Fibroblast of pulmonary artery (primary cell): Measurements from ENCODE around the gene SRBD1.
A peak's percentile ranks its signal among the peaks of the same experiment; 100 is the strongest.

ENCODE experiments used
- DNase-seq: peaks from one replicate; pipeline ENCODE4 v3.0.0-alpha.2; 2010; ENCODE audit warnings: low read depth
- H3K4me3 ChIP-seq: replicated peaks from 2 replicates; pipeline ENCODE4 v1.5.1; 2011; ENCODE audit warnings: low read depth, mild to moderate bottlenecking, control low read depth, low read length, moderate library complexity
- TF ChIP-seq, protein P1 (sequence below): IDR thresholded peaks from 2 replicates; pipeline ENCODE4 v1.5.1; 2011; ENCODE audit warnings: mild to moderate bottlenecking, control low read depth, low read length, inconsistent platforms; ENCODE audit errors: missing control alignments

SRBD1 gene

DNA sequence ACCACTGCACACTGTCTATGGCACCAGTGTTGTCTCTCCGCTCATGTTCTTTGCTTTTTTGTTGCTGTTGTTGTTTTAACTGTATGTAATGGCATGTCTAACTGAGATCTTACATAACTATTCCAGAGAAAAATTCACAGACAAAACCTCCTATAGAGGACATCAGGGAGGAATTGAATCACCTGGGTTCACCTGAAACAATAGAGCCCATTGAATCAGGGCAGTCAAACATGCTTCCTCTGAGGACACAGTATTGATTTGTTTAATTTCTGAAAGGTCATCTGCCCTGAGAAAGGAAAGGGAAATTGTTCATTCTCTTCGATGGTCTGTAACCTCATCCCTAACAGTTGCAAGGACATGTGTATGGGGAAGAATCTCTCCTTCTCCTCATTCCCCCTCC, 237.5 kb downstream of the SRBD1 start:
- DNase-seq = no peak
- TF ChIP-seq, protein P1, sequence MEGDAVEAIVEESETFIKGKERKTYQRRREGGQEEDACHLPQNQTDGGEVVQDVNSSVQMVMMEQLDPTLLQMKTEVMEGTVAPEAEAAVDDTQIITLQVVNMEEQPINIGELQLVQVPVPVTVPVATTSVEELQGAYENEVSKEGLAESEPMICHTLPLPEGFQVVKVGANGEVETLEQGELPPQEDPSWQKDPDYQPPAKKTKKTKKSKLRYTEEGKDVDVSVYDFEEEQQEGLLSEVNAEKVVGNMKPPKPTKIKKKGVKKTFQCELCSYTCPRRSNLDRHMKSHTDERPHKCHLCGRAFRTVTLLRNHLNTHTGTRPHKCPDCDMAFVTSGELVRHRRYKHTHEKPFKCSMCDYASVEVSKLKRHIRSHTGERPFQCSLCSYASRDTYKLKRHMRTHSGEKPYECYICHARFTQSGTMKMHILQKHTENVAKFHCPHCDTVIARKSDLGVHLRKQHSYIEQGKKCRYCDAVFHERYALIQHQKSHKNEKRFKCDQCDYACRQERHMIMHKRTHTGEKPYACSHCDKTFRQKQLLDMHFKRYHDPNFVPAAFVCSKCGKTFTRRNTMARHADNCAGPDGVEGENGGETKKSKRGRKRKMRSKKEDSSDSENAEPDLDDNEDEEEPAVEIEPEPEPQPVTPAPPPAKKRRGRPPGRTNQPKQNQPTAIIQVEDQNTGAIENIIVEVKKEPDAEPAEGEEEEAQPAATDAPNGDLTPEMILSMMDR = no peak
- H3K4me3 ChIP-seq = no peak overlapping the region

DNA sequence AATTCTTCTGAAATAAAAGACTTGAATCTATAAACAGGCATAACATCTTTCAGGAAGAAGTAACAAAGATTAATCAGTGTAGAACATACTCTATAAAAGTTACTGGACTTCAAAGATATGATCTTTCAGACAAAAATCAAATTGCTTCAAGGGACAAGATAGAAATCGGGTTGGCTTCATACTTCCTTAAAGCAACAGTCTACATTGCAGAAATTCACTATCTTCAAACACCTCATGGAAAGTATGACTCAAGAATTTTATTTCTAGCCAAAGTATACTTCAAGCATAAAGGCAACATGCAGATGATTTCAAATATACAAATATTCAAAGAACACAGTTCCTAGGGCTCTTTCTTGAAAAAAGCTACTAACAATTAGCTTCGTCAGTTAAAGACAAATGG, 240.7 kb downstream of the SRBD1 start:
- TF ChIP-seq, protein P1 = no peak
- no peak overlapping the region for H3K4me3 ChIP-seq
- DNase-seq = peak; percentile 53

DNA sequence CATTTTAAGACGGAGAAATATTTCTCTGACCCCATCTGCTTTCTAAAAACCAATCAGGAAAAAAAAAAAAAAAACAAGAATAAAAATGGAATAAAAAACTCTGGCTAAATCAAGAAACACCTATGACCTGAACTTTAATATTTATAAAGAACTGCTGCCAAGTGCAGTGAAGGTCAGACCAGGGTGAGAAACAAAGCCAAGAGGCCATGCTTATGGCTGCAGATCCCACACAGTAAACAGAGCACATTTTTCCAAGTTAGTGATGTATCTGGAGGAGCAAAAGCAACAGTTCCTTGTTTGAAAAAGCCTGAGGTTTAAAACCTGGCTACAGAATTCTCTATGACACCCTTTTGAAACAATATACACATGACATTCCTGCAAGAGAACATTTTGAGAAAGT, 242.3 kb downstream of the SRBD1 start:
- DNase-seq = no peak
- H3K4me3 ChIP-seq = no peak overlapping the region
- TF ChIP-seq, protein P1 = no peak

DNA sequence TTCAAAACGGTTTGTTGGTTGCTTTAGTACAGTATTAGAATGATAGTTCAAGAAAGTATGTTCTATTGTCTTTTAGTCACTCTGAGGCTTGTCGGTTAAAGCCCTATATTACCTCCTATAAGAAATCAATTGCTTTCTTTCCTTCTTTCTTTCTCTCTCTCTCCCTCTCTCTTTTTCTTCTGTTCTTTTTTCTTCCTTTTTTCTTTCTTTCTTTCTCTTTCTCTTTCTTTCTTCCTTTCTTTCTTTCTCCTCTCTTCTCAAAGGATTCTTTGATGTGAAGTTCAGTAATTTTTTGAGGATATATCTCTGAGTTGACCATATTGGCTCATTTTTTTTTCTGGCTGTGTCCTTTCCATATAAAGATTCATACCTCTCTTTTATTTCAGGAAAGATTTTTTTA, 249.4 kb downstream of the SRBD1 start:
- no peak for DNase-seq

DNA sequence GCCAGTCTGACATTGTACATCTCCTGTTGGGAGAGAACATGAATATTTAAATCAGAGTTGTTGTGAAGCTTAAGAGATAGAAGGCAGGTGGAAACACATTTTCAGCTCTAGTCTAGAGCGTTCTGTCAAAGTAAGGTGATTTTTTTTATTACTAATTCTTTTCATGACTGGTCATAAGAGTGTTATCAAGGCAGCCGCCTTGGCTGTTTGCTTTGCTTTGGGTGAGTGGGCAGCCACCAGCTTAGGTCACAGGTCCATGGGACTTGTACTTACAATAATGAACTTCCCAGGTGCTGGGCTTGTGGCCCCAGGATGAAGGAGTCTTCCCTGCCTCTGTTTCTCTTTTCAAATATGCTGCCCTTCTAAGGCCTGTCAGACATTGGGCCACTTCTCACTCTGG, 256.3 kb downstream of the SRBD1 start:
- TF ChIP-seq, protein P1 = no peak
- H3K4me3 ChIP-seq = no peak overlapping the region
- DNase-seq = no peak

More for the DNA sequence above, 249.4 kb downstream of the SRBD1 start:
- TF ChIP-seq, protein P1 = no peak
- no peak overlapping the region for H3K4me3 ChIP-seq

DNA sequence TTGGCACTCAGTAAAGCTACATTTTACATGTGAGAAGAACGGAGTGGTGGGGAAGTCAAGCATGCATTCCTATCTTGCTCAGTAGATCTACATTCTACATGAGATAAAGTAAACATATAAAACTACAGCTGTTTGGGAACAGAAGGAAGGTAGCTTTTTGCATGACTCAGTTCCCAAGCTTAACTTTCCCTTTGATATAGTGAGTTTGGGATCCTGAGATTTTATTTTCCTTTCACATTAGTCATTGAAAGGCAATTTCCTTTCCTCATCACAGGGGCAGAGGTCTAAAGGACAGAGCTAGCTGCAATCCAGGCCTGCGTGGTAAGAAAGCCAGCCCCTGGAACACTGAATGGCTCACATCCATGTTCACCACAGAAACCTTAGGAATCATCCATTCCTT, 257.2 kb downstream of the SRBD1 start:
- no peak overlapping the region for H3K4me3 ChIP-seq
- TF ChIP-seq, protein P1 = no peak
- peak; percentile 87 for DNase-seq

DNA sequence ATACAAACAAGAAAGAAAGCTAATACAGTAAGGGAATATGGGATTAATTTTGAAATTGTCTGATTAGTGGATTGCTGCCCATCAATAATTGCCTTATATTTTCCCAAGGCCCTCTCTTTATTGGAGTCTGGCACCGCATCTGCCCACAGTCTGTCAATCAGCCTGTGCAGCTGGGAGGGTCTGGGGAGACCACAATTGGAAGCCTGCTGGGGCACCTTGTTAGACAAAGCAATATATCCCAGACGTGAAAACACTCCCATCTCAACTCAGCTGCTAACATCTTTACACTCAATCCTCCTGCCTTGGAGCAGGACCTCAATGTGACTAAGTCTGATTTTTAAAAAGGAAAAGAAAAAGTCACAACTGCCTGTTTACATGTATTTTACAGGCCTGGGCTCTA, 258.6 kb downstream of the SRBD1 start:
- H3K4me3 ChIP-seq = no peak overlapping the region
- DNase-seq = no peak
- TF ChIP-seq, protein P1 = no peak
